ENCODE measurements around the gene RPAP3. TPM values are rescaled to one million over a fixed set of nuclear protein-coding genes. Genes with fewer than 3 reads are reported as not detected.

RPAP3 gene
- total RNA-seq, 1 experiment from 2014 or later: 48.9 TPM

GRCh38 chr12:47725893-47726292 is 20.1 kb upstream of the RPAP3 start:
- Histone ChIP-seq H3K27ac (ENCODE audit: insufficient read length, low read depth, low read length) (no peak overlapping the region), H2BK12ac (ENCODE audit: insufficient read length, low read depth, low read length) (no peak overlapping the region), H4K20me1 (ENCODE audit: control insufficient read depth, insufficient read depth, insufficient read length) (no peaks in the 10 kb centered on the region), H2AK5ac (ENCODE audit: insufficient read length, low read length) (no peak overlapping the region), H3K23ac (ENCODE audit: insufficient read length, low read depth, low read length) (no peak overlapping the region), H3K27me3 (ENCODE audit: insufficient read depth, low read length) (no peaks in the 10 kb centered on the region), H3K4ac (ENCODE audit: low read depth, low read length) (no peak overlapping the region), H3K56ac (ENCODE audit: insufficient read length, low read depth, low read length) (no peak overlapping the region), H3K18ac (ENCODE audit: insufficient read length, low read depth, low read length) (no peak overlapping the region), H4K91ac (ENCODE audit: insufficient read length, low read depth, low read length) (no peak overlapping the region), H2BK20ac (ENCODE audit: low read depth, low read length, poor library complexity, severe bottlenecking) (no peak overlapping the region), H3K4me1 (ENCODE audit: insufficient read depth, low read length) (no peaks in the 10 kb centered on the region), H2BK5ac (ENCODE audit: insufficient read length, low read length) (no peak overlapping the region), H2BK120ac (ENCODE audit: low read depth, low read length, poor library complexity, severe bottlenecking) (no peak overlapping the region), H3K4me2 (ENCODE audit: insufficient read depth, insufficient read length, low read length) (no peak overlapping the region), H3K14ac (ENCODE audit: insufficient read depth, low read length) (no peak overlapping the region), H3K79me1 (ENCODE audit: insufficient read depth, low read depth, low read length, poor library complexity, severe bottlenecking) (no peaks in the 10 kb centered on the region), H3K23me2 (ENCODE audit: insufficient read length, low read depth, low read length, poor library complexity, severe bottlenecking) (no peaks in the 10 kb centered on the region), H2BK15ac (ENCODE audit: low read depth, low read length) (no peak overlapping the region), H4K8ac (replicated peaks; ENCODE audit: insufficient read length, low read depth, low read length) (no peak overlapping the region), H3K9ac (ENCODE audit: extremely low read depth, insufficient read length, low read length) (no peak overlapping the region), H4K5ac (ENCODE audit: insufficient read length, low read depth, low read length) (no peak overlapping the region), H3T11ph (ENCODE audit: low read length) (no peak overlapping the region), H3K79me2 (ENCODE audit: insufficient read depth, low read length) (no peaks in the 10 kb centered on the region), H2AFZ (ENCODE audit: low read length) (no peak overlapping the region), H3K9me3 (ENCODE audit: control insufficient read depth, low read depth, low read length) (no peaks in the 10 kb centered on the region)
- no peaks in the 10 kb centered on the region for H3K36me3 Mint-ChIP-seq (ENCODE audit: insufficient read depth in 1 of 3, low read depth in 3 of 3)
- H3K4me1 Mint-ChIP-seq: peaks cover 3 to 4% of the 10 kb centered on the region in 2 experiments
- peaks cover 19% of the 10 kb centered on the region for H3K27me3 Mint-ChIP-seq (ENCODE audit: low read depth)
- H3K4me3 Mint-ChIP-seq: no peak overlapping the region
- H3K9me3 Mint-ChIP-seq: no peaks in the 10 kb centered on the region
- TF ChIP-seq, protein P1, sequence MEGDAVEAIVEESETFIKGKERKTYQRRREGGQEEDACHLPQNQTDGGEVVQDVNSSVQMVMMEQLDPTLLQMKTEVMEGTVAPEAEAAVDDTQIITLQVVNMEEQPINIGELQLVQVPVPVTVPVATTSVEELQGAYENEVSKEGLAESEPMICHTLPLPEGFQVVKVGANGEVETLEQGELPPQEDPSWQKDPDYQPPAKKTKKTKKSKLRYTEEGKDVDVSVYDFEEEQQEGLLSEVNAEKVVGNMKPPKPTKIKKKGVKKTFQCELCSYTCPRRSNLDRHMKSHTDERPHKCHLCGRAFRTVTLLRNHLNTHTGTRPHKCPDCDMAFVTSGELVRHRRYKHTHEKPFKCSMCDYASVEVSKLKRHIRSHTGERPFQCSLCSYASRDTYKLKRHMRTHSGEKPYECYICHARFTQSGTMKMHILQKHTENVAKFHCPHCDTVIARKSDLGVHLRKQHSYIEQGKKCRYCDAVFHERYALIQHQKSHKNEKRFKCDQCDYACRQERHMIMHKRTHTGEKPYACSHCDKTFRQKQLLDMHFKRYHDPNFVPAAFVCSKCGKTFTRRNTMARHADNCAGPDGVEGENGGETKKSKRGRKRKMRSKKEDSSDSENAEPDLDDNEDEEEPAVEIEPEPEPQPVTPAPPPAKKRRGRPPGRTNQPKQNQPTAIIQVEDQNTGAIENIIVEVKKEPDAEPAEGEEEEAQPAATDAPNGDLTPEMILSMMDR (conservative IDR thresholded peaks at IDR 0.05): no peak
- no peak overlapping the region; a peak in 1 of 7 replicates for H3K27ac Mint-ChIP-seq
- WGBS (ENCODE audit: extremely low coverage, insufficient read length, low lambda C conversion rate): no CpG with 5 or more reads among the region's 5 CpGs
- DNase-seq: no peak

All from H9 (cell line).